GM12878 (cell line): ENCODE measurements around the gene BOLA2B.
"Not testable (repeated sequence)": the region's sequence is repeated elsewhere in the genome, so short reads cannot be mapped to it uniquely, and the experiment has no call there.

Source experiments
- MAX ChIP-seq: IDR thresholded peaks from 2 replicates; pipeline ENCODE4 v1.6.1; 2012; ENCODE audit warnings: low read depth, low read length, improper control_type of control experiment
- YY1 ChIP-seq: IDR thresholded peaks from 2 replicates; pipeline ENCODE4 v1.6.1; 2011; ENCODE audit warnings: low read depth, mild to moderate bottlenecking, low read length
- ZBTB4 ChIP-seq: fragments of 450-650 bp; formaldehyde crosslinking; IDR thresholded peaks from 2 replicates; pipeline ENCODE4 v1.4.0; 2022; ENCODE audit warnings: mild to moderate bottlenecking, moderate library complexity

GRCh38 chr16:30209032-30209431 lies 15.6 kb upstream of the BOLA2B start:
- not testable (repeated sequence) for TF ChIP-seq MAX; ZBTB4 (CRISPR knock-in tag); YY1
